Hepatocyte (in vitro differentiated cells): ENCODE results near the gene AGBL1. TPM values are rescaled to one million over a fixed set of nuclear protein-coding genes. Genes with fewer than 3 reads are reported as not detected.

Experiments used
- DNase-seq: peaks from one replicate; pipeline ENCODE4 v3.0.0-alpha.2; 2016; ENCODE audit warnings: low spot score
- H2AFZ ChIP-seq: fragments of 200-600 bp; sonication (generic); 2 replicates; pipeline ENCODE4 v1.6.0; 2016; ENCODE audit warnings: antibody characterized with exemption, mild to moderate bottlenecking
- H3K27ac ChIP-seq: fragments of 200-600 bp; sonication (generic); 2 replicates; pipeline ENCODE4 v1.5.1; 2016; ENCODE audit warnings: mild to moderate bottlenecking
- H3K27me3 ChIP-seq: fragments of 200-600 bp; sonication (generic); 2 replicates; pipeline ENCODE4 v1.6.1; 2016
- H3K36me3 ChIP-seq: fragments of 200-600 bp; sonication (generic); replicated peaks from 2 replicates; pipeline ENCODE4 v1.5.1; 2016; ENCODE audit warnings: low read depth; ENCODE audit not compliant: insufficient read depth
- H3K4me1 ChIP-seq: fragments of 200-600 bp; sonication (generic); 2 replicates; pipeline ENCODE4 v1.5.1; 2016; ENCODE audit warnings: mild to moderate bottlenecking, moderate library complexity; ENCODE audit not compliant: insufficient read depth
- H3K4me2 ChIP-seq: fragments of 200-600 bp; sonication (generic); 2 replicates; pipeline ENCODE4 v1.6.0; 2016
- H3K4me3 ChIP-seq: fragments of 200-600 bp; sonication (generic); 2 replicates; pipeline ENCODE4 v1.5.1; 2016; ENCODE audit warnings: mild to moderate bottlenecking
- H3K79me2 ChIP-seq: fragments of 200-600 bp; sonication (generic); 2 replicates; pipeline ENCODE4 v1.6.0; 2017; ENCODE audit warnings: mild to moderate bottlenecking
- H3K9me2 ChIP-seq: fragments of 200-600 bp; sonication (generic); replicated peaks from 2 replicates; pipeline ENCODE4 v1.6.0; 2017; ENCODE audit warnings: mild to moderate bottlenecking; ENCODE audit not compliant: insufficient read depth
- H3K9me3 ChIP-seq: fragments of 200-600 bp; sonication (generic); 2 replicates; pipeline ENCODE4 v1.5.1; 2016; ENCODE audit warnings: low read depth, mild to moderate bottlenecking
- H4K20me1 ChIP-seq: fragments of 200-600 bp; sonication (generic); 2 replicates; pipeline ENCODE4 v1.6.0; 2016; ENCODE audit warnings: mild to moderate bottlenecking; ENCODE audit not compliant: insufficient read depth, poor library complexity, severe bottlenecking
- CTCF ChIP-seq: fragments of 200-600 bp; sonication (generic); IDR thresholded peaks from 2 replicates; pipeline ENCODE4 v1.5.1; 2016; ENCODE audit warnings: antibody characterized with exemption, mild to moderate bottlenecking; ENCODE audit not compliant: poor library complexity
- EZH2 ChIP-seq: fragments of 200-600 bp; sonication (generic); IDR thresholded peaks from 2 replicates; pipeline ENCODE4 v1.6.1; 2016; ENCODE audit warnings: antibody characterized with exemption, mild to moderate bottlenecking, borderline replicate concordance
- EZH2phosphoT487 ChIP-seq: fragments of 200-600 bp; sonication (generic); IDR thresholded peaks from one replicate; pipeline ENCODE4 v1.6.1; 2018; ENCODE audit warnings: antibody characterized with exemption, mild to moderate bottlenecking, low read depth, moderate library complexity; ENCODE audit not compliant: unreplicated experiment, severe bottlenecking
- WGBS: methylation state at CpG from one replicate; pipeline ENCODE4 v1.1.6; 2016; ENCODE audit warnings: low lambda C conversion rate; ENCODE audit errors: missing lambda C conversion rate; 5-methylcytosine and 5-hydroxymethylcytosine counted together
- polyA plus RNA-seq: library from polyadenylated mRNA; unstranded; fragments of >200 nt; fragmentation: Nextera tagmentation; extraction: Ambion mirVana; gene quantifications from 2 replicates; pipeline ENCODE4 v1.2.1, GENCODE V29; 2016
- total RNA-seq: library from RNA; depleted of rRNA; stranded (reverse); fragments of >200 nt; gene quantifications from 2 replicates; pipeline ENCODE4 v1.2.3, GENCODE V29; 2014

The AGBL1 gene
- total and polyA plus RNA-seq, 2 experiments from 2014 or later = not detected

DNA sequence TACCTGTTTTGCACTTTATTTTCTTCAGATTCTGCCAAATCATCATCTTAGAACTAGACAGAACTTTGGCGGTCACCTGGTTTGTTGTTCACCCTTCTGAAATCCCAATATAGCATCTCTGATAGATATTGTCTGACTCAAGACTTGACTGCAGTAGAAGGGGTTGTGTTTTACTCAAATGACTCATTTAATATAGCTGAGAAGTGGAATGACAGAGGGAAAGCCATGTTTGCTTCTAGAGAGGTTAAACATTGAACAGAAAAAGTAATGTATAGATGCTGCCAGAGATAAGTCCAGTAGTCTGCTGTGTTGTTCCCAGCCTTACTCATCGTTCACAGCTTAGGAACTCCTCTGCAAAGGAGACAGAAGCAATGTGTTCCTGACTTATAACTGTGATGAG, 402.0 kb downstream of the AGBL1 start:
- H3K9me2 ChIP-seq = no peaks in the 10 kb centered on the region
- no peaks in the 10 kb centered on the region for H3K4me1 ChIP-seq
- no peak overlapping the region for H2AFZ ChIP-seq
- DNase-seq = peak; percentile 21
- H3K79me2 ChIP-seq = no peaks in the 10 kb centered on the region
- WGBS = 56% methylated on average over 2 of the region's 2 CpGs
- H3K27ac ChIP-seq = no peak overlapping the region
- TF ChIP-seq EZH2phosphoT487 (no peak), EZH2 (no peak), CTCF (no peak)
- H3K4me2 ChIP-seq = no peak overlapping the region
- H3K36me3 ChIP-seq = no peaks in the 10 kb centered on the region
- H3K9me3 ChIP-seq = no peaks in the 10 kb centered on the region
- no peaks in the 10 kb centered on the region for H3K27me3 ChIP-seq
- no peak overlapping the region for H3K4me3 ChIP-seq
- H4K20me1 ChIP-seq = no peaks in the 10 kb centered on the region

DNA sequence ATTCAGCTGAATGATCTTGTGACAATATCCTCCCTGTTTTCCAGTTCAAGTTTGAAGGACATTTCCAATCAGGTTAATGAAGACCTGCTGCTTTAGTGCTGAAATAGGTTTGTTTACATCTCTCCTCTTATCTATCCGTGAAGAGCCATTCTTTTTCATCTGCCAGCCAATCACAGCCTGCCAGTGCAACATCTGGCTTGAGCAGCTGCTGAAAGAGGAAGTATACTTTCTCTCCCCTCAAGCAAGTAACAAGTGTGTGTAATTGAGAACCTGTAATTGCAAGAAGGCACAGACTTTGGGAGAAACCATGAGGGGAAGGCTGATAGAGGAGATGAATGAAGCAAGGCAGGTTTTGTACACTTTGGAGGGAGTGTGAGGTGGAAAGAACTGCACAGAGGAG, 404.3 kb downstream of the AGBL1 start:
- no peaks in the 10 kb centered on the region for H3K36me3 ChIP-seq
- no peak for DNase-seq
- no peaks in the 10 kb centered on the region for H4K20me1 ChIP-seq
- no peak overlapping the region for H2AFZ ChIP-seq
- H3K27ac ChIP-seq = no peak overlapping the region
- H3K4me1 ChIP-seq = no peaks in the 10 kb centered on the region
- H3K79me2 ChIP-seq = no peaks in the 10 kb centered on the region
- H3K4me2 ChIP-seq = no peak overlapping the region
- 8% methylated on average over 1 of the region's 1 CpG for WGBS
- H3K4me3 ChIP-seq = no peak overlapping the region
- H3K27me3 ChIP-seq = no peaks in the 10 kb centered on the region
- no peaks in the 10 kb centered on the region for H3K9me2 ChIP-seq
- TF ChIP-seq EZH2 (no peak), CTCF (no peak), EZH2phosphoT487 (no peak)
- H3K9me3 ChIP-seq = no peaks in the 10 kb centered on the region

GRCh38 chr15:86488046-86488445, 408.4 kb downstream of the AGBL1 start:
- no peaks in the 10 kb centered on the region for H3K27me3 ChIP-seq
- H3K4me1 ChIP-seq = no peaks in the 10 kb centered on the region
- no peaks in the 10 kb centered on the region for H4K20me1 ChIP-seq
- TF ChIP-seq CTCF (no peak), EZH2 (no peak), EZH2phosphoT487 (no peak)
- H3K79me2 ChIP-seq = no peaks in the 10 kb centered on the region
- no peaks in the 10 kb centered on the region for H3K36me3 ChIP-seq
- H3K27ac ChIP-seq = no peak overlapping the region
- H3K9me3 ChIP-seq = no peaks in the 10 kb centered on the region
- no peak overlapping the region for H2AFZ ChIP-seq
- 78% methylated on average over 3 of the region's 3 CpGs for WGBS
- no peak for DNase-seq
- H3K9me2 ChIP-seq = no peaks in the 10 kb centered on the region
- H3K4me2 ChIP-seq = no peak overlapping the region
- H3K4me3 ChIP-seq = no peak overlapping the region

- TF ChIP-seq EZH2phosphoT487 (no peak), CTCF (no peak), EZH2 (no peak)
- no peaks in the 10 kb centered on the region for H3K36me3 ChIP-seq
- WGBS = 18% methylated on average over 5 of the region's 5 CpGs
- H3K9me2 ChIP-seq = no peaks in the 10 kb centered on the region
- H3K27me3 ChIP-seq = no peaks in the 10 kb centered on the region
- no peaks in the 10 kb centered on the region for H3K9me3 ChIP-seq
- no peak overlapping the region for H3K4me3 ChIP-seq
- H2AFZ ChIP-seq = no peak overlapping the region
- H3K27ac ChIP-seq = no peak overlapping the region
- DNase-seq = peak; percentile 21
- H3K4me1 ChIP-seq = no peaks in the 10 kb centered on the region
- no peak overlapping the region for H3K4me2 ChIP-seq
- H4K20me1 ChIP-seq = no peaks in the 10 kb centered on the region
- H3K79me2 ChIP-seq = no peaks in the 10 kb centered on the region
These were observed 410.3 kb downstream of the AGBL1 start for GRCh38 chr15:86489981-86490380.
